HG03045 (cell line): ENCODE measurements around the gene TXNRD2.

Source experiments
- ATAC-seq: cut with Tn5 transposase; IDR thresholded peaks from one replicate; pipeline ENCODE4 v1.9.1; 2021; ENCODE audit warnings: mild to moderate bottlenecking, moderate library complexity; ENCODE audit not compliant: unreplicated experiment

TXNRD2 gene

GRCh38 chr22:19868333-19868732 is 73.3 kb downstream of the TXNRD2 start:
- ATAC-seq = no peak

GRCh38 chr22:19867617-19868016 is 74.0 kb downstream of the TXNRD2 start:
- ATAC-seq = no peak

GRCh38 chr22:19866665-19867009 is 75.0 kb downstream of the TXNRD2 start:
- no peak for ATAC-seq

DNA sequence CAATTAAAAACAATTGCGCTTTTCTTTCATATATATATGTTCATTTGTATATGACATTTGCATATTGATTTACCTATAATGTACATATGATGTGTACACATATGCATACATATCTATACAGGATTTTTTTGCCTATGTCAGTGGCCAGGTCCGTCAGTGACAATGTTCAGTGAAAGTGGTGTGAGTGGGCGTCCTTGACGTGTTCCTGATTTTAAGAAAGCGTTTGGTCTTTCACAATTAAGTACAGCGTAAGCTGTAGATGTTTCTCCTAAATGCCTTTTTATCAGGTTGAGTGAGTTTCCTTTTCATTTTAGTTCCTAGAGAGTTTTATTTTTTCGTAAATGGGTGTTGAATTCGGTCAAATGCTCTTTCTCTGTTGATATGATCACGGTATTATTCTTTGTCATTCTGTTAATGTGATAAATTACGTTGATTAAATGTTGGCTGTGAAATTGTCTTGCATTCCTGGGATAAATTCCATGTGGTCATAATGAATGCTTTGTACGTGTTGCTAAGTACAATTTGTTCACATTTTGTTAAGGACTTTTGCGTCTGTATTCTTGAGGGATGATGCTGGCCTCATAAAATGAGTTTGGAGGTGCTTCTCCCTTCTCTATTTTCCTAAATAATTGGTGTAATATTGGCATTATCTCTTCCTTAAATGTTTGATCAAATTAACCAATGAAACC is 76.3 kb downstream of the TXNRD2 start:
- no peak for ATAC-seq

DNA sequence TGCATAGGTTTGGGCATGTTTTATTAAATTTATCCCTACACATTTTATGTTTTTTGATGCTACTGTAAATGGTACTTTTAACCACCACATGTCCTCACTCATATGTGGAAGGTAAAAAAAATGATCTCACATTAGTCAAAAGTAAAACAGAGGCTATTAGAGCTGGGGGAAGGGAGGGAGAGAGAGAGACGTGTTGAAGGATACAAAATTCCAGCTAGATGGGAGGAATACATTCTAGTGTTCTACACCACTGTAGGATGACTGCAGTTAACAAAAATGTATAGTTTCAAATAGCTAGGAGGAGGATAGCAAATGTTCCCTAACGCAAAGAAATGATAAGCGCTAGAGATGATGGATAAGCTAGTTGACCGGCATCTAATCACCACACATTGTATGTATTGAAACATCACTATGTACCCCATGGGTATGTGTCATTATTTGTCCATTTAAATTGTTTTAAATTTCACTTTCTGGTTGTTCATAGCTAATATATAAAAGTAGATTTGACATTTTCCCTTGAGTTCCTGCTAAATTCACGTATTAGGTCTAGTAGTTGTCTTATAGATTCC is 77.0 kb downstream of the TXNRD2 start:
- no peak for ATAC-seq

DNA sequence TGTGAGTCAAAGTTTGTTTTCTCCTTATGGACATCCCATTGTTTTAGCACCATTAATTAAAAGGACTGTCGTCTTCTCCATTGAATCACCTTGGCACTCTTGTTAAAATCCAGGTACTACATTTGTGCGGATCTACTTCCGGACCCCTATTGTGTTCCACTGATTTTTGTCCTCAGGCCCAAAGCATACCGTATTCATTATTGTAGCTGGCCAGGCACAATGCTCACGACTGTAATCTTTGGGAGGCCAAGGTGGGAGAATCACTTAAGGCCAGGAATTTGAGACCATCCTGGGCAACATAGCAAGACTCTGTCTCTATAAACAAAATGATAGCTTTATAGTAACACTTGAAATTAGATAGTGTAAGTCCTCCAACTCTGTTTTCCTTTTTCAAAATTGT is 78.0 kb downstream of the TXNRD2 start:
- ATAC-seq = no peak

- no peak for ATAC-seq
Measured at GRCh38 chr22:19862619-19863246, 78.9 kb downstream of the TXNRD2 start.

DNA sequence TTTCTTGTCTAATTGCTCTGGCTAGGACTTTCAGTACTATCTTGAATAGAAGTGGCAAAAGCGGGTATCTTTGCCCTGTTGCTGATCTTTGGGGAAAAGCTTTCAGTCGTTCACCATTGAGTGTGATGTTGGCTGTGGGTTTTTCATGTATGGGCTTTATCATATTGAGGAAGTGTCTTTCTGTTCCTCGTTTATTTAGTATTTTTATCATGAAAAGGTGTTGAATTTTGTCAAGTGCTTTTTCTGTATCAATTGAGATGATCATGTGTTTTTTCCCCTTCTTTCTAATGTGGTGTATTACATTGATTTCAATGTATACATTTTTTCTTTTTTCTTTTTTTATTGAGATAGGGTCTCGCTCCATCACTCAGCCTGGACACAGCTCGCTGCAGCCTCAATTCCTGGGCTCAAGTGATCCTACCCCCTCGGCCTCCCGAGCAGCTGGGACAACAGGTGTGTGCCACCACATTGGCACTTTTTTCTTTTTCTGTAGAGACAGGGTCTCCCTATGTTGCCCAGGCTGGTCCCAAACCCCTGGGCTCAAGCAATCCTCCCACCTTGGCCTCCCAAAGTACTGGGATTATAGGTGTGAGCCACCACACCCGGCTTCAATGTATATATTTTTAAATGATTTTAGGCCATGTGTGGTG is 81.6 kb downstream of the TXNRD2 start:
- no peak for ATAC-seq

- ATAC-seq = no peak
Measured at GRCh38 chr22:19857382-19857781, 84.2 kb downstream of the TXNRD2 start.

DNA sequence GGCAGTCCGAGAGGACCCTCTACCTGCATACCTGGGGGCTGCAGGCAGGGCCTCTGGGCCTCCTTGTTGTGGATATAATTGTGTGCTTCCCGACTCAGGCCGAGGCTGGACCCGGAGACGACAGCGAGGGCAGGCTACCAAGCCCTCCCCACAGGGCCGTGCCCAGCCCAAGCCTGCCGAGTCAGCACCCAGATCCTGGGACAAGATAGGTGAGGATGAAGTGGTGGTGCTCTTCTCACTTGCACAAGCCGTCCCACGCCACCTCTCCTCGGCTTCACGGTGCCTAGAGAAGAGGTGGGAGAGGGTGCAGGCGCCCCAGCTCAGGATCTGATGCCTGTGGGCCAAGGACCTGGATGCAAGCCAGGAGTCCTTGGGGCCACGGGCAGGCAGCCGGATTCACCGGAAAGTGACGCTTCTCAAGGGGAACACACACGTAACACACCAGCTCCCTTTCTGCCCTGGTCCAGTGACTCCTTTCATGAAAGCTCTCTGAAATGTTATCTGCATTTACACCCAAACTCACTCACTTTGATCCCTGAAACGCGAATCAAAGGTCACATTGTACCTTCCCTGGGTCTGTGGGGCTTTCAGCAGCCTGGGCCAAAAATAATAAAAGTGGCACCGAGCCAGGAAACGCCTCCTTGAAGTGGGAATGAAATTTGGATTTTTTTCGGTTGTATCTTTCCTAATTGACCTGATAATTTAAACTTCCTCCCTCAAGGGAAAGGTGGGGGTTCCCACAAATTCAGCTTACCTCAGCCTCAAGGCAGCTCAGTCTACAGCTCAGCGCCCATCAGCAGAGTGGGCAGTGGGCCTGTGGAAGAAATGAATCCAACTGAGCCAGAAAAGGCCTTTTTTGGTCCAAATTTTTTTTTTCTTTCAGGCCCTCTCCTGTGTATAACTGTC is 85.9 kb downstream of the TXNRD2 start:
- peak; percentile 24 for ATAC-seq

DNA sequence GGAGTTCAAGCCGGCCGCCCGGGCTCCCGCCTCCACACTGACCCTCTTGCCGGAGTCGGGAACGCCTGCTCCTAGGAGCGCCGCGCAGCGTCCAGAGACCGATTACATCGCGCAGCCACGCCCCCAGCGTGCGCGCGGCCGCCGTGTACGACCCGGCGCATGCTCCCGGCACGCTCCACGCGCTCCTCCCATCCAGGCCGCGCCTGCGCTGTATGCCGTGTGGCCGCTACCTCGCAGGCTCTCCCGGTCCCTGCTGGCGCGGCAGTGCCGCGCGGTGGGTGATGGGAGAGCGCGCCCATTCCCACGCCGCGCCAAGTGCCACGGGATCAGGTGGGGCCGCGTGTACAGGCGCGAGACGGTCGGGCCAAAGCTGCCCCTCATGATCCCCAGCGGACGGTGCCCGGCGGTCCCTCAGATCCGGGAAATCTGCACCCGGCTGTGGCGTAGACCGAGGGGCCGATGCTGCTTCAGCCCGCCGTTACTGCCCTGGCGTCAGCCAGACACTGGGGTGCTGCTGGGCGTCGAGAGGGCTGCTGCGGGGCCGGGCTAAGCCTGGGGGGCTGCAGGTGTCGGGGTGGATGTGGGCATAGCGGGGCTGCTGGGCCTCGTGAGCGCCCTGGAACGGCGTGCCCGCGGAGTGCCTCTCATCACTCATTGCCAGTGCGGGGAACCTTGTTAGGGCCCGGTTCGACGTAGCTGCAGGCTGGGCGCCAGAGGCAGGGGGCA is 86.7 kb downstream of the TXNRD2 start, which contains the start of the genes GNB1L and RTL10:
Gene GNB1L, minus strand, starts transcription at position 97 of the 726 bp plus-strand sequence. CDS start 33,519 bp downstream, outside the sequence.
Gene RTL10, minus strand, starts transcription at position 97 of the 726 bp plus-strand sequence. CDS start 2,613 bp downstream, outside the sequence.
- peak; percentile 79 for ATAC-seq

DNA sequence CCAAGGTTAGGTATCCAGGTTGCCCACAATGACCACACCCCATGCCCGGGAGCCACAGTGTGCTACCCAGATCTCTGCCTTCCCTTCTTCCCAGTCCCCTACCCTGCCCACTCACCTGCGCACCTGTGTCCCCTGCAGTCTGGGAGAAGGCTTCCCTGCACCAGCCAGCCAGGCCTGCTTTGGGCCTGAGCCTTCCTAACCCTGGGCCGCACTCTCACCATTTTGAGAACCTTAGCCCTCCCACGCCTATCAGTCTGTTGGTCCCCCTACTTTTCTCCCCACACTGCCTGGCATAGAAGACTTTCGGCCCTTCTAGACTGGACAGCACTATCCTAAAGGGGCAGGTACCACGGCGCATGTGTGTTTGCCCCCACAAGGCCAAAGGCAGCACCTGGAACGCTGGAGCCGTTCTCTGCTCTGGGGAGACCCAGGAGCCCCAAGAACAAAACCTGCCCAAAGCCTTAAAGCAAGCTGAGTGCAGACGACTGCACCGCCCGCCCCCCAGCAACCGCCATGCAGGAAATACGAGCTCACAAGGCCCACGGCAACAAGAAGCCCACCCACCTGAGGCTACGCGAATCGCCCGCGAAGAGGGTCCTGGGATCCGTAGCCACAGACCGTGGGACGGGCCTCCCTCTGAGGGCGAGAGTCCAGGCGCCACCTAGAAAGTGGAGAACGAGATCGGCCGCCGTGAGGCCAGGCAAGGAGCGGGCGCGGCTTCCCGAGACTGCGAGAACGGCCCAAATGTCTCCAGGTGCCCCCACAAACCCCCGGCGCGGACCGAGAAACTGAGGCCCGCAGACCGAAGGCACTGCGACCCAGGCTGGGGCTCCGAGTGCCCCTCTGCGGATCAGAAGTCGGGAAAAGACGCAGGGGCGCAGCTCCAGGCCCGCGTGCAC is 87.5 kb downstream of the TXNRD2 start:
- peak; percentile 1 for ATAC-seq

- no peak for ATAC-seq
Measured at GRCh38 chr22:19853058-19853878, 88.3 kb downstream of the TXNRD2 start.

DNA sequence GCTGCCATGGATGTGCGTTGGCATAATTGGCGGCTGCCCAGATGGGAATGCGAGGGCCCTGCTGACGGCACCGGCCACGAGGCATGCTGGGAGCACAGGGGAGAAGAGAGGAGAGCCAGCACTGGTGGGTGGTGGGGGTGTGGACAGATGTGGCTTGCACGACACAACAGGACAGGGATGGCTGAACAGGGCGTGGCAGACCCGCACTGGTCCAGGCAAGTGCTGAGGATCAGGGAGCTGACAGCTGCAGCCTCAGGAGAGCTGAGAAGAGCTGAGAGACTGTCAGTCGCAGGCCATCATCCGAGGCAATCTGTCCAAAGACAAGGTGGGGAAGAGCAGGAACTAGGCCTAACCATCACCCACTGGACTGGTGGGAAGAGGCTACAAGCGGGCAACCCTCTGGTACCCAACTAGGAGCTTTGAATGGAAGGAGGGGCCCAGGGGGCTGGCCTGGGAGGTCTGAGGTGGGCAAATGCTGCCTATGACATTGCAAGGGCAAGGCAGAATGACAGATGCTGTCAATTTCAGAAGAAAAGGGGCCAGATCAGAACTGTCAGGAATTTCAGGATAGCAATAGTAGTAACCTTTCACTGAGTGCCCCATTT is 89.3 kb downstream of the TXNRD2 start:
- no peak for ATAC-seq

DNA sequence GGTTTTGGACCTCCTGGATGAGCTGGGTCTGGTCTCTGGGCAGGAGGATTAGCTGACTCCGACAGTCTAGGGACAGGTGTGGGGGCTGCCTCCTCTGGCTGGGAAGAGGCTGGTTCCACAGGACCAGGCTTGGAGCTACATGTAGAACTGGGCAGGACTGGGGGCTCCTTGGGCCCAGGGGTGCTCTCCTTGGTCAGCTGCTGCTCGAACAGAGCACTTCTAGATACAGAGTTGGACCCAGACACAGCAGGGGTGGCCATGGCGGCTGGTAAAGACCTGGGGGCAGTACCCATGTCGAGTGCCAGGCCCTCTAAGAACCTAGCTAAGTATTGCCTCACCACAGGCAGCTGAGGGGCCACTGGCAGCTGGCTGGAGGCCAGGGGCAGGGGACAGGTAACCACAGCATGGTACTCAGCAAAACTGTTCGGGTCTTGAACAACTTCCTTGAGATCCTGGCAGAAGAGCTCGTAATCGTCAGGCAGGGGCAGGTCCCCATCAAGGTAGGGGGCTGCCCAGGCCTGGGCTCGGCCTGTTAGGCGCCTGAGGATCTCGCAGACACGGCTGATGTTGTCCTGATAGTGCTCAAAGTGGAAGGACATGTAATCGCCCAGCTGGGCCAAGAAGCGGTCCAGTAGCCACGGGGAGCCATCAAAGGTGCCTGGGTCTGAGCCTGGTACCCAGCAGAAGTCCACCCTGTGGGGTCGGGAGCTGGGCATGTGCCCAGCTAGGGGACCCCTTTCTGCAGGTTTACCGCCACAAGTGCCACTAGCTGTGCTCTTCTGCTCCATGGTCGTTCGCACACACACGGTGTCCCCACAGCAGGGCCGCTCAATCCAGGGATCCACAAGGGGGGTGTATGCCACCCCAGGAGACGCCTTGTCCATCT is 90.1 kb downstream of the TXNRD2 start:
- no peak for ATAC-seq

DNA sequence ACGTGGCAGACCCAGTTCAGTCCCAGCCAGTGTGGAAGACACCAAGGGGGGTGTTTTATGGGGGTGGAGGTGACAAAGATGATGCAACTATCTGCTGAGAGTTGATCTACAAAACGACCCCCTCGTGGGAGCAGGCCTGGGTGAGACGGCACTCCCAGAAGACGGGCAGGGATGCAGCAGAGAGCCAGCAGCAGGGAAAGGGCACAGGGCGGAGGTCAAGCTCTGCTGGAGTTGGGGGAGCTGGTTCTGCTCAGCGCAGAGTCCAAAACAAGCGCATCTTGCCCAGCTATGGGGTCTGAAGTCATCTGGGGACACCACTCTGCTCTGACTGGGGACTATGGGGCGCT is 90.9 kb downstream of the TXNRD2 start:
- no peak for ATAC-seq
